Breast epithelium (tissue), 3 donors: ENCODE data around the gene UBL5.
"Not testable (repeated sequence)": the region's sequence is repeated elsewhere in the genome, so short reads cannot be mapped to it uniquely, and the experiment has no call there.

Experiments
- CTCF ChIP-seq, 3 donors: fragments of 450-650 bp; IDR thresholded peaks; one replicate each; pipeline ENCODE4 v1.5.1; 2016 to 2017; ENCODE audit warnings: antibody characterized with exemption in 3 of 3, mild to moderate bottlenecking in 3 of 3, moderate library complexity in 3 of 3
- POLR2A ChIP-seq: fragments of 450-650 bp; IDR thresholded peaks from one replicate; pipeline ENCODE4 v1.6.1; 2016; ENCODE audit warnings: antibody characterized with exemption, mild to moderate bottlenecking, moderate library complexity

DNA sequence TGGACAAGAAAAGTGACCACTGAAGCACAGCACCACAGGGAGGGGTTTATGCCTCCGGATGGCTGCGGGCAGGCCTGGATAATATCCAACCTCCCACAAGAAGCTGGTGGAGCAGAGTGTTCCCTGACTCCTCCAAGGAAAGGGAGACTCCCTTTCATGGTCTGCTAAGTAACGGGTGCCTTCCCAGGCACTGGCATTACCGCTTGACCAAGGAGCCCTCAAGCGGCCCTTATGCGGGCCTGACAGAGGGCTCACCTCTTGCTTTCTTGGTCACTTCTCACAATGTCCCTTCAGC, 36.7 kb upstream of the UBL5 start:
- TF ChIP-seq CTCF (IDR thresholded peaks at IDR 0.05); POLR2A: not testable (repeated sequence)
